Panc1 (cell line): ENCODE results near the gene IQSEC1.

ENCODE experiments used
- SIN3A ChIP-seq: IDR thresholded peaks from 2 replicates; pipeline ENCODE4 v1.6.1; 2012; ENCODE audit warnings: low read depth, mild to moderate bottlenecking, low read length, moderate library complexity, borderline replicate concordance; ENCODE audit not compliant: insufficient read depth
- TCF7L2 ChIP-seq: IDR thresholded peaks from 2 replicates; pipeline ENCODE4 v1.6.1; 2011; ENCODE audit warnings: mild to moderate bottlenecking, low read depth, low read length, inconsistent platforms
- TF ChIP-seq, protein P1 (sequence below): fragments of 450-650 bp; IDR thresholded peaks from 2 replicates; pipeline ENCODE4 v1.5.1; 2017; ENCODE audit warnings: mild to moderate bottlenecking
- TF ChIP-seq, protein P2 (sequence below), 2 experiments: IDR thresholded peaks; 2 replicates each; pipeline ENCODE4 v1.6.1; 2011 to 2012; ENCODE audit warnings: low read depth in 2 of 2, control low read depth in 1 of 2, low read length in 1 of 2, mild to moderate bottlenecking in 1 of 2, moderate library complexity in 1 of 2; ENCODE audit not compliant: insufficient read depth in 1 of 2

- TF ChIP-seq, protein P1, sequence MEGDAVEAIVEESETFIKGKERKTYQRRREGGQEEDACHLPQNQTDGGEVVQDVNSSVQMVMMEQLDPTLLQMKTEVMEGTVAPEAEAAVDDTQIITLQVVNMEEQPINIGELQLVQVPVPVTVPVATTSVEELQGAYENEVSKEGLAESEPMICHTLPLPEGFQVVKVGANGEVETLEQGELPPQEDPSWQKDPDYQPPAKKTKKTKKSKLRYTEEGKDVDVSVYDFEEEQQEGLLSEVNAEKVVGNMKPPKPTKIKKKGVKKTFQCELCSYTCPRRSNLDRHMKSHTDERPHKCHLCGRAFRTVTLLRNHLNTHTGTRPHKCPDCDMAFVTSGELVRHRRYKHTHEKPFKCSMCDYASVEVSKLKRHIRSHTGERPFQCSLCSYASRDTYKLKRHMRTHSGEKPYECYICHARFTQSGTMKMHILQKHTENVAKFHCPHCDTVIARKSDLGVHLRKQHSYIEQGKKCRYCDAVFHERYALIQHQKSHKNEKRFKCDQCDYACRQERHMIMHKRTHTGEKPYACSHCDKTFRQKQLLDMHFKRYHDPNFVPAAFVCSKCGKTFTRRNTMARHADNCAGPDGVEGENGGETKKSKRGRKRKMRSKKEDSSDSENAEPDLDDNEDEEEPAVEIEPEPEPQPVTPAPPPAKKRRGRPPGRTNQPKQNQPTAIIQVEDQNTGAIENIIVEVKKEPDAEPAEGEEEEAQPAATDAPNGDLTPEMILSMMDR, result no peak
- TF ChIP-seq, protein P2, sequence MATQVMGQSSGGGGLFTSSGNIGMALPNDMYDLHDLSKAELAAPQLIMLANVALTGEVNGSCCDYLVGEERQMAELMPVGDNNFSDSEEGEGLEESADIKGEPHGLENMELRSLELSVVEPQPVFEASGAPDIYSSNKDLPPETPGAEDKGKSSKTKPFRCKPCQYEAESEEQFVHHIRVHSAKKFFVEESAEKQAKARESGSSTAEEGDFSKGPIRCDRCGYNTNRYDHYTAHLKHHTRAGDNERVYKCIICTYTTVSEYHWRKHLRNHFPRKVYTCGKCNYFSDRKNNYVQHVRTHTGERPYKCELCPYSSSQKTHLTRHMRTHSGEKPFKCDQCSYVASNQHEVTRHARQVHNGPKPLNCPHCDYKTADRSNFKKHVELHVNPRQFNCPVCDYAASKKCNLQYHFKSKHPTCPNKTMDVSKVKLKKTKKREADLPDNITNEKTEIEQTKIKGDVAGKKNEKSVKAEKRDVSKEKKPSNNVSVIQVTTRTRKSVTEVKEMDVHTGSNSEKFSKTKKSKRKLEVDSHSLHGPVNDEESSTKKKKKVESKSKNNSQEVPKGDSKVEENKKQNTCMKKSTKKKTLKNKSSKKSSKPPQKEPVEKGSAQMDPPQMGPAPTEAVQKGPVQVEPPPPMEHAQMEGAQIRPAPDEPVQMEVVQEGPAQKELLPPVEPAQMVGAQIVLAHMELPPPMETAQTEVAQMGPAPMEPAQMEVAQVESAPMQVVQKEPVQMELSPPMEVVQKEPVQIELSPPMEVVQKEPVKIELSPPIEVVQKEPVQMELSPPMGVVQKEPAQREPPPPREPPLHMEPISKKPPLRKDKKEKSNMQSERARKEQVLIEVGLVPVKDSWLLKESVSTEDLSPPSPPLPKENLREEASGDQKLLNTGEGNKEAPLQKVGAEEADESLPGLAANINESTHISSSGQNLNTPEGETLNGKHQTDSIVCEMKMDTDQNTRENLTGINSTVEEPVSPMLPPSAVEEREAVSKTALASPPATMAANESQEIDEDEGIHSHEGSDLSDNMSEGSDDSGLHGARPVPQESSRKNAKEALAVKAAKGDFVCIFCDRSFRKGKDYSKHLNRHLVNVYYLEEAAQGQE (IDR thresholded peaks at IDR 0.05; ENCODE audit: insufficient read depth in 1 of 2, low read depth in 2 of 2, low read length in 1 of 2), result no peak
- TF ChIP-seq TCF7L2, result no peak
- TF ChIP-seq SIN3A, result no peak
Measured at GRCh38 chr3:12943124-12944021, 129.9 kb downstream of the IQSEC1 start.
